Measurements from ENCODE around the gene KCNIP1.

The KCNIP1 gene

DNA sequence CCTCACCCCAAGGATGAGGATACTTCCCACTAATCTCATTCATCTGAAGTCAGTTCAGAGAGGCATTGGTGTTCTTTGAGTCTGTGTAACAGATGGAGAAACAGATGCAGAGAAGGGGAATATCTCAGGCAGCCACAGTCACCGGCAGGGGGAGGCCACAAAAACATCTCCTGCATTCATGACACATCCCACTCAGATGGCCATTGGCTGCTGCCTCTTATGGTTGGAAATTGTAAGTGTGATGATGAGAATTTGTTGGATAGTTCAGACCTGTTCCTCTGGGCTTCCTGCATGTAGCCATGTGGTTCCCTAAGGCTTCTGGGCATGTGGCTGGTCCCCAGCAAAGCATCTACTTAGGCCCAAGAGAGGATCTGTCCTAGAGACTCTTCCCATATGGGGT is 233.8 kb downstream of the KCNIP1 start:
- no peak overlapping the region for H3K4me3 ChIP-seq (ENCODE audit: low read depth, low read length)
- DNase-seq (ENCODE audit: low read depth), result no peak
- no peak for TF ChIP-seq MYC (IDR thresholded peaks at IDR 0.05; ENCODE audit: low read depth, low read length)
- TF ChIP-seq POLR2A (IDR thresholded peaks at IDR 0.05; ENCODE audit: extremely low read depth, insufficient read length), result no peak
- TF ChIP-seq, protein P1, sequence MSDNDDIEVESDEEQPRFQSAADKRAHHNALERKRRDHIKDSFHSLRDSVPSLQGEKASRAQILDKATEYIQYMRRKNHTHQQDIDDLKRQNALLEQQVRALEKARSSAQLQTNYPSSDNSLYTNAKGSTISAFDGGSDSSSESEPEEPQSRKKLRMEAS (IDR thresholded peaks at IDR 0.05; ENCODE audit: low read depth, low read length), result no peak
- TF ChIP-seq, protein P2, sequence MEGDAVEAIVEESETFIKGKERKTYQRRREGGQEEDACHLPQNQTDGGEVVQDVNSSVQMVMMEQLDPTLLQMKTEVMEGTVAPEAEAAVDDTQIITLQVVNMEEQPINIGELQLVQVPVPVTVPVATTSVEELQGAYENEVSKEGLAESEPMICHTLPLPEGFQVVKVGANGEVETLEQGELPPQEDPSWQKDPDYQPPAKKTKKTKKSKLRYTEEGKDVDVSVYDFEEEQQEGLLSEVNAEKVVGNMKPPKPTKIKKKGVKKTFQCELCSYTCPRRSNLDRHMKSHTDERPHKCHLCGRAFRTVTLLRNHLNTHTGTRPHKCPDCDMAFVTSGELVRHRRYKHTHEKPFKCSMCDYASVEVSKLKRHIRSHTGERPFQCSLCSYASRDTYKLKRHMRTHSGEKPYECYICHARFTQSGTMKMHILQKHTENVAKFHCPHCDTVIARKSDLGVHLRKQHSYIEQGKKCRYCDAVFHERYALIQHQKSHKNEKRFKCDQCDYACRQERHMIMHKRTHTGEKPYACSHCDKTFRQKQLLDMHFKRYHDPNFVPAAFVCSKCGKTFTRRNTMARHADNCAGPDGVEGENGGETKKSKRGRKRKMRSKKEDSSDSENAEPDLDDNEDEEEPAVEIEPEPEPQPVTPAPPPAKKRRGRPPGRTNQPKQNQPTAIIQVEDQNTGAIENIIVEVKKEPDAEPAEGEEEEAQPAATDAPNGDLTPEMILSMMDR (IDR thresholded peaks at IDR 0.05; ENCODE audit: low read depth, low read length), result no peak

DNA sequence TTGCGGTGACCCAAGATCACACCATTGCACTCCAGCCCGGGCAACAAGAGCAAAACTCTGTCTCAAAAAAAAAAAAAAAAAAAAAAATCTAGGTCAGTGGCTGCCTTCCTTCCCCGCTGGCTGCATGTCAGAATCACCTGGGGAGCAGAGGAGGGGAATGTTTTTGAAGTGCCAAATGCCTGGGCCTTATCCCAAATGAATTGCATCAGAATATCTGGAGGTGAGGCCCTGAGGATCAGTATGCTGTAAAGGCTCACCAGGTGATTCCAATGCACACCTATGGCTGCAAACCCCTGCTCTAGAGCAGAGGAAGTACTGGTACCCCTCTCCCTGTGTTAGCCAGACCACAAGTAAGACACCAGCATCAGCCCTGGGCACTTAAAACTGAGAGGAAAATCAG is 235.0 kb downstream of the KCNIP1 start:
- no peak overlapping the region for H3K4me3 ChIP-seq (ENCODE audit: low read depth, low read length)
- TF ChIP-seq, protein P1 (IDR thresholded peaks at IDR 0.05; ENCODE audit: low read depth, low read length), result no peak
- TF ChIP-seq, protein P2 (IDR thresholded peaks at IDR 0.05; ENCODE audit: low read depth, low read length), result no peak
- TF ChIP-seq POLR2A (IDR thresholded peaks at IDR 0.05; ENCODE audit: extremely low read depth, insufficient read length) (no peak), MYC (IDR thresholded peaks at IDR 0.05; ENCODE audit: low read depth, low read length) (no peak)
- DNase-seq (ENCODE audit: low read depth), result no peak

DNA sequence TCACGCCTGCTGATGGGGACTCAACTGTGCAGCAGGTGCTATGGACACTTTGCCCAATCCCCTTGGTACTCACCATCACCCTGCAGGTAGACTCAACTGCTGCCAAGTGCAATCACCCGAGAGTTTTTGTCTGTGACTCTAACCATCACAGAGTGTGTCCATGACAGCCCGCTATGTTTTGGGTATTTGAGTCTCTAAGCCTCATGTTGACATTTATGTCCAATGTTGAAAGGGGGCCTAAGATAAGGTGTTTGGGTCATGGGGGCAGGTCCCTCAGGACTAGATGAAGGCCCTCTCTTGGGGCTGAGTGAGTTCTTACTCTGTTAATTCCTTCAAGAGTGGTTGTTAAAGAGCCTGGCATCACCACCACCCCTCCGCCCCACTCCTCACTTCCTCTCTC is 235.6 kb downstream of the KCNIP1 start:
- TF ChIP-seq POLR2A (IDR thresholded peaks at IDR 0.05; ENCODE audit: extremely low read depth, insufficient read length) (no peak), MYC (IDR thresholded peaks at IDR 0.05; ENCODE audit: low read depth, low read length) (no peak)
- TF ChIP-seq, protein P2 (IDR thresholded peaks at IDR 0.05; ENCODE audit: low read depth, low read length), result no peak
- TF ChIP-seq, protein P1 (IDR thresholded peaks at IDR 0.05; ENCODE audit: low read depth, low read length), result no peak
- no peak overlapping the region for H3K4me3 ChIP-seq (ENCODE audit: low read depth, low read length)
- DNase-seq (ENCODE audit: low read depth), result no peak

DNA sequence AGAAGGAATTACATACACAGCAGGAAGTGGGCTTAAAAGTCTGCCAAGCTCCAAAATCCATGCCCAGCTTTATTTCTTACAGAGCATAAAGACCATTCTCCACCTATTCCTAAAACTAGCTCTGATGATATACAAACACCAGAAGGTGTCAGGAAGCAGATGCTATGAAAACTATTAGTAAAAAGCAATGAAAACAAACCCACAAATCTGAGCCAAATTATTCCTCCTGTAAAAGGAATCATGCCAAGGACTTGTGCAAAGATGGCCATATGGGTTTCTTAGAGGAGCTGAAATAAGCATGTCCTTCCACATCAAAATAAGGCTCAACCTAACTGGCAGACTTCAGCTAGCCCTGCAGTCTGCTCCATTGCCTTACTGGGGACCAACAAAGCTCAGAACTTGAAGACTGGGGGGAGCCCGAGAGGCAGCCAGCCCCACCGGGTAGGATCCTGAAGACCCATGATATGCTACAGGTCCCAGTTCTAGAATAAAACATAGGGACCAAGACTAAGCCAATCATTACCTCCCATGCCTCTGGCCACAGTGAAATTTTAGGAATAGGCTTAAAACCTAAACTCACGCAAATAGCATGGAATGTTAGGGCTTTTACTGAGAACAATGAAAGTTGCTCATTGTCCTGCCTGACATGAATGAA is 236.9 kb downstream of the KCNIP1 start:
- H3K4me3 ChIP-seq (ENCODE audit: low read depth, low read length), result no peak overlapping the region
- DNase-seq (ENCODE audit: low read depth), result no peak
- TF ChIP-seq POLR2A (IDR thresholded peaks at IDR 0.05; ENCODE audit: extremely low read depth, insufficient read length), result no peak
- TF ChIP-seq, protein P1 (IDR thresholded peaks at IDR 0.05; ENCODE audit: low read depth, low read length), result no peak
- TF ChIP-seq MYC (IDR thresholded peaks at IDR 0.05; ENCODE audit: low read depth, low read length), result no peak
- TF ChIP-seq, protein P2 (IDR thresholded peaks at IDR 0.05; ENCODE audit: low read depth, low read length), result no peak

DNA sequence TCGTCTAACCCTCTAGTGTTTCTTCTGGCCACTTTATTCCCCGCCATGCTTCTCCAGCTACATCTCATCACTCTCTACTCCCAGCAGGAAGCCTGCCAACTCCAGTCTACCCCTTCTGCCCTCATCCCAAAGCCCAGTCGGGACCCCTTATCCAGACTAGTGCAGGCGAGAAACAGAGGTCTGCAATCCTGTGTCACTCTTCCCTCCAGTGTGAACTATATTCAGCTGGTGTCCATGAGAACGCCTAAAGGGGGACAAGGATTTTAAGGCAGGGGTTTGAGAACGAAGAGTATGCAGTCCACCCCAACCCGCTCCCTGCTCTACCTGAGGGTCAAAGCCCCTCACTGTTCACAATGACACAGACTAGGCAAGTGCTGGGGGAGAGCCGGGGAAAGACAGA is 238.0 kb downstream of the KCNIP1 start:
- H3K4me3 ChIP-seq (ENCODE audit: low read depth, low read length), result no peak overlapping the region
- no peak for DNase-seq (ENCODE audit: low read depth)
- TF ChIP-seq, protein P1 (IDR thresholded peaks at IDR 0.05; ENCODE audit: low read depth, low read length), result no peak
- TF ChIP-seq MYC (IDR thresholded peaks at IDR 0.05; ENCODE audit: low read depth, low read length) (no peak), POLR2A (IDR thresholded peaks at IDR 0.05; ENCODE audit: extremely low read depth, insufficient read length) (no peak)
- TF ChIP-seq, protein P2 (IDR thresholded peaks at IDR 0.05; ENCODE audit: low read depth, low read length), result no peak

All from NB4 (cell line).